Vagina (tissue), 2 donors: ENCODE measurements around the gene KL. TPM values are rescaled to one million over a fixed set of nuclear protein-coding genes. Genes with fewer than 3 reads are reported as not detected.

Source experiments
- DNase-seq, 2 donors: peaks; one replicate each; pipeline ENCODE4 v3.0.0-alpha.2; 2017; ENCODE audit errors: extremely low spot score in 2 of 2
- H3K27ac ChIP-seq: fragments of 200-600 bp; sonication (generic); one replicate; pipeline ENCODE4 v1.5.1; 2019
- H3K27me3 ChIP-seq: fragments of 200-600 bp; sonication (generic); one replicate; pipeline ENCODE4 v1.5.1; 2019
- H3K36me3 ChIP-seq, 2 donors: fragments of 200-600 bp; sonication (generic); one replicate each; pipeline ENCODE4 v1.5.1; 2017 to 2019
- H3K4me1 ChIP-seq: fragments of 200-600 bp; sonication (generic); one replicate; pipeline ENCODE4 v1.5.1; 2019
- H3K4me3 ChIP-seq, 2 donors: fragments of 200-600 bp; sonication (generic); 1 replicate in 1 of 2; 2 replicates in 1 of 2; pipeline ENCODE4 v1.5.1; 2016 to 2019
- H3K9me3 ChIP-seq: fragments of 200-600 bp; sonication (generic); one replicate; pipeline ENCODE4 v1.5.1; 2019
- CTCF ChIP-seq, 3 experiments: fragments of 450-650 bp in 2 of 3; fragments of 200-600 bp in 1 of 3; sonication (generic) in 1 of 3; IDR thresholded peaks; one replicate each; pipeline ENCODE4 v1.5.1; 2017 to 2019; ENCODE audit warnings: antibody characterized with exemption in 3 of 3, mild to moderate bottlenecking in 2 of 3, moderate library complexity in 2 of 3
- POLR2A ChIP-seq, 2 donors: fragments of 450-650 bp; IDR thresholded peaks; one replicate each; pipeline ENCODE4 v1.6.1; 2017; ENCODE audit warnings: antibody characterized with exemption in 2 of 2, mild to moderate bottlenecking in 2 of 2, moderate library complexity in 2 of 2
- POLR2AphosphoS5 ChIP-seq, 2 donors: sonication (generic); formaldehyde crosslinking; IDR thresholded peaks; one replicate each; pipeline ENCODE4 v1.9.0; 2017; ENCODE audit warnings: antibody characterized with exemption in 2 of 2, mild to moderate bottlenecking in 2 of 2, low read depth in 1 of 2; ENCODE audit not compliant: insufficient read depth in 1 of 2
- intact Hi-C: fragments of 100-400 bp; cut with DNase I; formaldehyde crosslinking; loops from one replicate; pipeline ENCODE4 v1.15.1; 2023
- total RNA-seq: library from RNA; depleted of rRNA; stranded (reverse); fragments of >200 nt; gene quantifications from one replicate; pipeline ENCODE4 v1.2.3, GENCODE V29; 2016

Gene KL
- total RNA-seq, 1 donor from 2014 or later = 1.7 TPM

- no peak overlapping the region for H3K27ac ChIP-seq
- no peaks in the 10 kb centered on the region for H3K36me3 ChIP-seq
- H3K4me3 ChIP-seq = no peak overlapping the region
- DNase-seq = no peak
- intact Hi-C loops = no loop called here
- no peaks in the 10 kb centered on the region for H3K9me3 ChIP-seq
- TF ChIP-seq POLR2AphosphoS5 (IDR thresholded peaks at IDR 0.05; ENCODE audit: insufficient read depth in 1 of 2, low read depth in 1 of 2) = no peak
- TF ChIP-seq POLR2A (IDR thresholded peaks at IDR 0.05) = no peak
- TF ChIP-seq CTCF (IDR thresholded peaks at IDR 0.05) = no peak
- H3K27me3 ChIP-seq = no peaks in the 10 kb centered on the region
- H3K4me1 ChIP-seq = no peaks in the 10 kb centered on the region
These were observed 17.0 kb downstream of the KL start for GRCh38 chr13:33033051-33033812.

- H3K4me3 ChIP-seq = no peak overlapping the region
- no peaks in the 10 kb centered on the region for H3K36me3 ChIP-seq
- no peak for TF ChIP-seq CTCF (IDR thresholded peaks at IDR 0.05)
- TF ChIP-seq POLR2A (IDR thresholded peaks at IDR 0.05) = no peak
- TF ChIP-seq POLR2AphosphoS5 (IDR thresholded peaks at IDR 0.05; ENCODE audit: insufficient read depth in 1 of 2, low read depth in 1 of 2) = no peak
- no peaks in the 10 kb centered on the region for H3K9me3 ChIP-seq
- intact Hi-C loops = no loop called here
- no peak for DNase-seq
- H3K27ac ChIP-seq = no peak overlapping the region
- H3K27me3 ChIP-seq = no peaks in the 10 kb centered on the region
- no peaks in the 10 kb centered on the region for H3K4me1 ChIP-seq
These were observed 17.8 kb downstream of the KL start for GRCh38 chr13:33033986-33034385.

GRCh38 chr13:33034882-33035520 lies 18.8 kb downstream of the KL start:
- no peak overlapping the region for H3K27ac ChIP-seq
- DNase-seq = no peak
- no peaks in the 10 kb centered on the region for H3K4me1 ChIP-seq
- no peaks in the 10 kb centered on the region for H3K9me3 ChIP-seq
- no peaks in the 10 kb centered on the region for H3K27me3 ChIP-seq
- intact Hi-C loops = no loop called here
- no peak overlapping the region for H3K4me3 ChIP-seq
- H3K36me3 ChIP-seq = no peaks in the 10 kb centered on the region
- TF ChIP-seq CTCF (IDR thresholded peaks at IDR 0.05) (no peak), POLR2A (IDR thresholded peaks at IDR 0.05) (no peak), POLR2AphosphoS5 (IDR thresholded peaks at IDR 0.05; ENCODE audit: insufficient read depth in 1 of 2, low read depth in 1 of 2) (no peak)

GRCh38 chr13:33037673-33038072 lies 21.4 kb downstream of the KL start:
- H3K9me3 ChIP-seq = no peaks in the 10 kb centered on the region
- no peak overlapping the region for H3K27ac ChIP-seq
- TF ChIP-seq POLR2AphosphoS5 (IDR thresholded peaks at IDR 0.05; ENCODE audit: insufficient read depth in 1 of 2, low read depth in 1 of 2) (no peak), POLR2A (IDR thresholded peaks at IDR 0.05) (no peak), CTCF (IDR thresholded peaks at IDR 0.05) (no peak)
- DNase-seq = no peak
- no peaks in the 10 kb centered on the region for H3K4me1 ChIP-seq
- no peaks in the 10 kb centered on the region for H3K36me3 ChIP-seq
- intact Hi-C loops = no loop called here
- H3K4me3 ChIP-seq = no peak overlapping the region
- H3K27me3 ChIP-seq = no peaks in the 10 kb centered on the region

GRCh38 chr13:33040090-33040489 lies 23.9 kb downstream of the KL start:
- TF ChIP-seq POLR2AphosphoS5 (IDR thresholded peaks at IDR 0.05; ENCODE audit: insufficient read depth in 1 of 2, low read depth in 1 of 2) (no peak), POLR2A (IDR thresholded peaks at IDR 0.05) (no peak), CTCF (IDR thresholded peaks at IDR 0.05) (no peak)
- H3K36me3 ChIP-seq = no peaks in the 10 kb centered on the region
- no peaks in the 10 kb centered on the region for H3K4me1 ChIP-seq
- H3K27me3 ChIP-seq = no peaks in the 10 kb centered on the region
- peak overlapping the region; percentile 6 for H3K27ac ChIP-seq
- H3K9me3 ChIP-seq = no peaks in the 10 kb centered on the region
- intact Hi-C loops = no loop called here
- DNase-seq = no peak
- H3K4me3 ChIP-seq = no peak overlapping the region
